ENCODE data around the gene C3orf20.

- no peak for TF ChIP-seq CHD1 (IDR thresholded peaks at IDR 0.05; ENCODE audit: low read depth, low read length)
- no peak for TF ChIP-seq FOS (IDR thresholded peaks at IDR 0.05; ENCODE audit: low read depth, low read length)
- no peak for TF ChIP-seq CTCF (conservative IDR thresholded peaks at IDR 0.05; ENCODE audit: low read depth, low read length)
- TF ChIP-seq RCOR1 (IDR thresholded peaks at IDR 0.05; ENCODE audit: insufficient replicate concordance, low read length): no peak
- no peak for TF ChIP-seq MAFK (IDR thresholded peaks at IDR 0.05; ENCODE audit: low read depth, low read length)
- TF ChIP-seq POLR2A (IDR thresholded peaks at IDR 0.05; ENCODE audit: low read depth, low read length): no peak
- no peak for TF ChIP-seq USF2 (IDR thresholded peaks at IDR 0.05; ENCODE audit: low read depth, low read length)
These were observed 51.5 kb downstream of the C3orf20 start for GRCh38 chr3:14726441-14726780.
